22Rv1 (cell line): ENCODE results near the gene ANKRD6.

Source experiments
- ZFX ChIP-seq: fragments of 450-650 bp; IDR thresholded peaks from 2 replicates; pipeline ENCODE4 v1.6.1; 2017; ENCODE audit warnings: antibody characterized with exemption, borderline replicate concordance
- TF ChIP-seq, protein P1 (sequence below): fragments of 450-650 bp; IDR thresholded peaks from 2 replicates; pipeline ENCODE4 v1.5.1; 2017; ENCODE audit warnings: mild to moderate bottlenecking

DNA sequence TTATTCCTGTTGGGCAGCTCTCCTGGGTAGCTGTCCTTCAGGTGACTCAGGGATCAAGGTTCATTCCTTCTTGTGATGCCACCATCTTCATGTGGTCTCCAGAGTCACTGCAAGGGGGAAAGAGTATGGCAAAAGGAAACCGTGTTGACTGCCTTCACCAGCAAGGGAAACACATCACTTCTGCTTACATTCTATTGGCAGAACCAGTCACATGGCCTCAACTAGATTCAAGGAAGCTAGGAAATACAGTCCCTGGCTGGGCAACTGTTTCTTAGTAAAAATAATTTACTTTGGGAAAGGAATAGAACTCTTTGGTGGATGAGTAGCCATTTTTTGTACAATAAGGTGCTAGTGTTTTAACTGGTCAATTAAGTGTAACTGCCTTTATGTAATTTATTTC lies 5.3 kb downstream of the ANKRD6 start:
- TF ChIP-seq, protein P1, sequence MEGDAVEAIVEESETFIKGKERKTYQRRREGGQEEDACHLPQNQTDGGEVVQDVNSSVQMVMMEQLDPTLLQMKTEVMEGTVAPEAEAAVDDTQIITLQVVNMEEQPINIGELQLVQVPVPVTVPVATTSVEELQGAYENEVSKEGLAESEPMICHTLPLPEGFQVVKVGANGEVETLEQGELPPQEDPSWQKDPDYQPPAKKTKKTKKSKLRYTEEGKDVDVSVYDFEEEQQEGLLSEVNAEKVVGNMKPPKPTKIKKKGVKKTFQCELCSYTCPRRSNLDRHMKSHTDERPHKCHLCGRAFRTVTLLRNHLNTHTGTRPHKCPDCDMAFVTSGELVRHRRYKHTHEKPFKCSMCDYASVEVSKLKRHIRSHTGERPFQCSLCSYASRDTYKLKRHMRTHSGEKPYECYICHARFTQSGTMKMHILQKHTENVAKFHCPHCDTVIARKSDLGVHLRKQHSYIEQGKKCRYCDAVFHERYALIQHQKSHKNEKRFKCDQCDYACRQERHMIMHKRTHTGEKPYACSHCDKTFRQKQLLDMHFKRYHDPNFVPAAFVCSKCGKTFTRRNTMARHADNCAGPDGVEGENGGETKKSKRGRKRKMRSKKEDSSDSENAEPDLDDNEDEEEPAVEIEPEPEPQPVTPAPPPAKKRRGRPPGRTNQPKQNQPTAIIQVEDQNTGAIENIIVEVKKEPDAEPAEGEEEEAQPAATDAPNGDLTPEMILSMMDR: no peak
- no peak for TF ChIP-seq ZFX
